ENCODE data around the gene FAM81B. TPM values are rescaled to one million over a fixed set of nuclear protein-coding genes. Genes with fewer than 3 reads are reported as not detected.
A peak's percentile ranks its signal among the peaks of the same experiment; 100 is the strongest.

FAM81B gene
- total and polyA plus RNA-seq, 2 experiments from 2014 or later: not detected

DNA sequence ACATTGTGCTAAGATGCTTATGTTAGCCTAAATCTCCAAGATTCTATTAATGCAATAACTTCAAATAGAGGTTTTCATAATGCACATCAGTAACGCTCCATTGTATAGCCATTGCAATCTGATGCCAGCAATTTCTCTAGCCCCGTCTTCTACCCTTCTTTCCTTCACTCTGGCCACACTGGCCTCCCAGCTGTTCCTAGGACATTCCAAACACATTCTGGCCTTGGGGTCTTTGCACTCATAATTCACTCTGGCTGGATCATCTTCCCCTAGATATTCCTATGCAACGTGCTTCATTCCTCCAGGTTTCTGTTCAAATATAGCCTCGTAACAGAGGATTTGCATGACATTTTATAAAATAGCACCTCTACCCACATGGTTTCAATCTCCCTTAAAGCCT lies 23.3 kb downstream of the FAM81B start:
- no peaks in the 10 kb centered on the region for H3K79me2 ChIP-seq (ENCODE audit: insufficient read depth)
- in situ Hi-C loops (cut with MboI): no loop called here
- H2AFZ ChIP-seq: no peak overlapping the region
- H3K9ac ChIP-seq: no peak overlapping the region
- no peaks in the 10 kb centered on the region for H3K4me1 ChIP-seq (ENCODE audit: insufficient read depth)
- no peak for DNase-seq
- WGBS, 2 experiments (ENCODE audit: low coverage in 1 of 2, low lambda C conversion rate in 2 of 2, missing lambda C conversion rate in 2 of 2): 5 to 9% methylated on average over 4 of the region's 4 CpGs
- H4K20me1 ChIP-seq (ENCODE audit: insufficient read depth): no peaks in the 10 kb centered on the region
- H3F3A ChIP-seq (ENCODE audit: insufficient read depth): no peaks in the 10 kb centered on the region
- no peak overlapping the region for H3K27ac ChIP-seq
- H3K4me2 ChIP-seq (ENCODE audit: unreplicated experiment): no peak overlapping the region
- no peaks in the 10 kb centered on the region; the same call in 1 of the 2 replicates for H3K27me3 ChIP-seq (replicated peaks; ENCODE audit: insufficient read depth)
- no peaks in the 10 kb centered on the region for H3K36me3 ChIP-seq (ENCODE audit: low read depth)
- no peaks in the 10 kb centered on the region for H3K9me2 ChIP-seq (ENCODE audit: insufficient read depth)
- no peak overlapping the region for H3K4me3 ChIP-seq
- no peaks in the 10 kb centered on the region for H3K9me3 ChIP-seq (ENCODE audit: low read depth)
- no peak for TF ChIP-seq EZH2 (IDR thresholded peaks at IDR 0.05; ENCODE audit: insufficient read depth, poor library complexity, severe bottlenecking)
- no peak for TF ChIP-seq EZH2phosphoT487 (IDR thresholded peaks at IDR 0.05; ENCODE audit: insufficient read depth, low read depth)

DNA sequence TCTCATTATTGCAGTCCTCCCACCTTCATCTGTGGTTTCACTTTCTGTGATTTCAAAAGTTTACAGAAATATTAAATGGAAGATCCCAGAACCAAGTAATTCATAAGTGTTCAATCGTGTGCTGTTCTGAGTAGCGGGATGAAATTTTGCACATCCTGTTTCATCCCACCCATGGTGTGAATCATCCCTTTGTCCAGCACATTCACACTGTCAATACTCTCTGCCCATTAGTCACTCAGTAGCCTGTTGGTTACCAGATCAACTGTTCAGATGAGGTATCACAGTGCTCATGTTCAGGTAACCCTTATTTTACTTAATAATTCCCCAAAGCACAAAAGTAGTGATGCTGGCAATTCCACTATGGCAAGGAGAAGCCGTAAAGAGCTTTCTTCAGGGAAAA lies 26.8 kb downstream of the FAM81B start:
- in situ Hi-C loops (cut with MboI): no loop called here
- no peak overlapping the region for H3K9ac ChIP-seq
- no peak overlapping the region for H2AFZ ChIP-seq
- H3K27ac ChIP-seq: no peak overlapping the region
- no peaks in the 10 kb centered on the region for H4K20me1 ChIP-seq (ENCODE audit: insufficient read depth)
- no peaks in the 10 kb centered on the region for H3K4me1 ChIP-seq (ENCODE audit: insufficient read depth)
- no peaks in the 10 kb centered on the region for H3F3A ChIP-seq (ENCODE audit: insufficient read depth)
- no peak overlapping the region for H3K4me3 ChIP-seq
- H3K9me2 ChIP-seq (ENCODE audit: insufficient read depth): no peaks in the 10 kb centered on the region
- WGBS, 2 experiments (ENCODE audit: low coverage in 1 of 2, low lambda C conversion rate in 2 of 2, missing lambda C conversion rate in 2 of 2): 70 to 77% methylated on average over 3 of the region's 3 CpGs
- DNase-seq: peak; percentile 15
- H3K9me3 ChIP-seq (ENCODE audit: low read depth): no peaks in the 10 kb centered on the region
- no peaks in the 10 kb centered on the region for H3K36me3 ChIP-seq (ENCODE audit: low read depth)
- H3K79me2 ChIP-seq (ENCODE audit: insufficient read depth): no peaks in the 10 kb centered on the region
- TF ChIP-seq EZH2phosphoT487 (IDR thresholded peaks at IDR 0.05; ENCODE audit: insufficient read depth, low read depth) (no peak), EZH2 (IDR thresholded peaks at IDR 0.05; ENCODE audit: insufficient read depth, poor library complexity, severe bottlenecking) (no peak)
- no peaks in the 10 kb centered on the region for H3K27me3 ChIP-seq (replicated peaks; ENCODE audit: insufficient read depth)
- H3K4me2 ChIP-seq (ENCODE audit: unreplicated experiment): no peak overlapping the region

DNA sequence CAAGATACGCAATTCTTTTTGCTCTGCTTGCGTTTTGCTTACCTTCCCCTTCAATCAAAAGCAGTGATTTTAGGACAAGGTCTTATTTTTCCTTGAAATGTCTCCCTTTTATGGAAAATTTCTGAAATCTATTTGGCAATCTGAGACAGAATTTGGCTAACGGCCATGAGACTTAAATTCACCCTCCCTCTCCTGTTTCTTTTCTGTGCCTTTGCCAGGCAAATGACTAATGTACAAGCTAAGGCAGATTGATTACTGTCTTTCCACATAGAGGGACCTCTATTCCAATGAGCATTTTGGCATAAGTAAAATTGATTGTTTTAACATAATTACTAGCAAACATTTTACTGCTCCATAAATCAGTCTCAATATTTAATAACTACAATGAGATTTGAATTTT lies 31.7 kb downstream of the FAM81B start:
- H4K20me1 ChIP-seq (ENCODE audit: insufficient read depth): no peaks in the 10 kb centered on the region
- H3K9ac ChIP-seq: no peak overlapping the region
- H2AFZ ChIP-seq: no peak overlapping the region
- no peaks in the 10 kb centered on the region for H3K9me2 ChIP-seq (ENCODE audit: insufficient read depth)
- 47 to 50% methylated on average over 3 of the region's 3 CpGs for WGBS, 2 experiments (ENCODE audit: low coverage in 1 of 2, low lambda C conversion rate in 2 of 2, missing lambda C conversion rate in 2 of 2)
- H3K27me3 ChIP-seq (replicated peaks; ENCODE audit: insufficient read depth): no peaks in the 10 kb centered on the region
- H3K79me2 ChIP-seq (ENCODE audit: insufficient read depth): no peaks in the 10 kb centered on the region
- DNase-seq: peak; percentile 33
- H3K9me3 ChIP-seq (ENCODE audit: low read depth): no peaks in the 10 kb centered on the region
- no peak overlapping the region for H3K4me3 ChIP-seq
- H3K4me2 ChIP-seq (ENCODE audit: unreplicated experiment): no peak overlapping the region
- TF ChIP-seq EZH2phosphoT487 (IDR thresholded peaks at IDR 0.05; ENCODE audit: insufficient read depth, low read depth): no peak
- no peak for TF ChIP-seq EZH2 (IDR thresholded peaks at IDR 0.05; ENCODE audit: insufficient read depth, poor library complexity, severe bottlenecking)
- in situ Hi-C loops (cut with MboI): no loop called here
- H3K36me3 ChIP-seq (ENCODE audit: low read depth): no peaks in the 10 kb centered on the region
- no peaks in the 10 kb centered on the region for H3K4me1 ChIP-seq (ENCODE audit: insufficient read depth)
- H3F3A ChIP-seq (ENCODE audit: insufficient read depth): no peaks in the 10 kb centered on the region
- H3K27ac ChIP-seq: no peak overlapping the region

DNA sequence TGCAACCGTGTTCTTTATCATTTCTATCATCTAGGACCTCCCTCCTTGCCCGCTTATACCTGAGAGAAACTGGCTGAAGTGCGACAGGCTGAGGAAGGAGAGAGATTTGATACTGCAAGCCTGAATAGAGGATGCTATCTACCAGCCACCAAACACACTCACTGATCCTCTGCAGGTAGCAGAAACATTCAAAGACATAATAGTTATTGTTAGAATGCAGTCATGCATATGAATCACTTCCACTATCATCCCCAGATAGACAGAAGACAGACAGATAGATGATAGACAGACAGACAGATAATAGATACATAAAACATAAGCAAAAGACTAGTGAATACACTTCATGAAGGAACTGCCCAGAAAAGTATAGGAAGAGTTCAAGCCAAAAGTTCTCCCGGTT lies 32.9 kb downstream of the FAM81B start:
- Histone ChIP-seq H3K9ac (no peak overlapping the region), H3K9me3 (ENCODE audit: low read depth) (no peaks in the 10 kb centered on the region), H3K36me3 (ENCODE audit: low read depth) (no peaks in the 10 kb centered on the region), H3K79me2 (ENCODE audit: insufficient read depth) (no peaks in the 10 kb centered on the region), H4K20me1 (ENCODE audit: insufficient read depth) (no peaks in the 10 kb centered on the region), H3K27ac (no peak overlapping the region), H3K4me3 (no peak overlapping the region), H3F3A (ENCODE audit: insufficient read depth) (no peaks in the 10 kb centered on the region), H3K27me3 (replicated peaks; ENCODE audit: insufficient read depth) (no peaks in the 10 kb centered on the region), H3K9me2 (ENCODE audit: insufficient read depth) (no peaks in the 10 kb centered on the region), H2AFZ (no peak overlapping the region), H3K4me1 (ENCODE audit: insufficient read depth) (no peaks in the 10 kb centered on the region), H3K4me2 (ENCODE audit: unreplicated experiment) (no peak overlapping the region)
- WGBS, 2 experiments (ENCODE audit: low coverage in 1 of 2, low lambda C conversion rate in 2 of 2, missing lambda C conversion rate in 2 of 2): 68 to 69% methylated on average over 4 of the region's 4 CpGs
- in situ Hi-C loops (cut with MboI): no loop called here
- DNase-seq: no peak
- TF ChIP-seq EZH2phosphoT487 (IDR thresholded peaks at IDR 0.05; ENCODE audit: insufficient read depth, low read depth) (no peak), EZH2 (IDR thresholded peaks at IDR 0.05; ENCODE audit: insufficient read depth, poor library complexity, severe bottlenecking) (no peak)

DNA sequence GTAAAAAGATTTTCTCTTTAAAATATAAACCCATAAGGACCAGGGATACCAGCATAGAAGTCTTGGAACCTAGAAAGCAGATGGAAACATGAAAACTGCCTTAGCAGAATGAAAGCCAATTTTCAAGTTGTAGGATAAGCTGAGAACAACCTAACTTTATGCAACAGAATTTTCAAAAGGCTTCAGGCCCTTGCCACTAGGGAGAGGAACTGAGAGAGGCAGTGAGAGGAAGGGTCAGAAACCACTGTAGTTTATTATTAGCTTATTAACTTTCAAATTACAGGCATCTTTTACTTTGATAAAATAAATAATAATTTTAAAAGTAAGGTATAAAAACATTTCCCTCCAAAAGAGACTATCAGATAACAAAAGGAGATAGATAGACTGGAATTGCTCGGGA lies 33.4 kb downstream of the FAM81B start:
- H3K9ac ChIP-seq: no peak overlapping the region
- no peaks in the 10 kb centered on the region for H3K36me3 ChIP-seq (ENCODE audit: low read depth)
- no peaks in the 10 kb centered on the region for H3F3A ChIP-seq (ENCODE audit: insufficient read depth)
- H3K4me1 ChIP-seq (ENCODE audit: insufficient read depth): no peaks in the 10 kb centered on the region
- H3K4me2 ChIP-seq (ENCODE audit: unreplicated experiment): no peak overlapping the region
- in situ Hi-C loops (cut with MboI): no loop called here
- H3K9me3 ChIP-seq (ENCODE audit: low read depth): no peaks in the 10 kb centered on the region
- no peaks in the 10 kb centered on the region for H3K79me2 ChIP-seq (ENCODE audit: insufficient read depth)
- H3K27ac ChIP-seq: no peak overlapping the region
- no peak overlapping the region for H2AFZ ChIP-seq
- no peaks in the 10 kb centered on the region for H3K27me3 ChIP-seq (replicated peaks; ENCODE audit: insufficient read depth)
- H3K4me3 ChIP-seq: no peak overlapping the region
- H4K20me1 ChIP-seq (ENCODE audit: insufficient read depth): no peaks in the 10 kb centered on the region
- no peak for TF ChIP-seq EZH2 (IDR thresholded peaks at IDR 0.05; ENCODE audit: insufficient read depth, poor library complexity, severe bottlenecking)
- TF ChIP-seq EZH2phosphoT487 (IDR thresholded peaks at IDR 0.05; ENCODE audit: insufficient read depth, low read depth): no peak
- DNase-seq: no peak
- no peaks in the 10 kb centered on the region for H3K9me2 ChIP-seq (ENCODE audit: insufficient read depth)
- 32 to 43% methylated on average over 1 of the region's 1 CpG for WGBS, 2 experiments (ENCODE audit: low coverage in 1 of 2, low lambda C conversion rate in 2 of 2, missing lambda C conversion rate in 2 of 2)
